Thyroid gland (tissue), 4 donors: Measurements from ENCODE around the gene SULT1A3. TPM values are rescaled to one million over a fixed set of nuclear protein-coding genes. Genes with fewer than 3 reads are reported as not detected.
"Not testable (repeated sequence)": the region's sequence is repeated elsewhere in the genome, so short reads cannot be mapped to it uniquely, and the experiment has no call there.

Experiments
- DNase-seq, 2 donors: peaks; one replicate each; pipeline ENCODE4 v3.0.0-alpha.2; 2019
- H3K27ac ChIP-seq, 3 donors: fragments of 200-600 bp; sonication (generic); 1 replicate in 2 of 3; 2 replicates in 1 of 3; pipeline ENCODE4 v1.5.1; 2016 to 2019; ENCODE audit warnings: mild to moderate bottlenecking in 1 of 3, moderate library complexity in 1 of 3
- H3K27me3 ChIP-seq: fragments of 200-600 bp; sonication (generic); one replicate; pipeline ENCODE4 v1.5.1; 2019
- H3K36me3 ChIP-seq, 2 donors: fragments of 200-600 bp; sonication (generic); one replicate each; pipeline ENCODE4 v1.5.1; 2016 to 2019
- H3K4me1 ChIP-seq, 2 donors: fragments of 200-600 bp; sonication (generic); one replicate each; pipeline ENCODE4 v1.5.1; 2017 to 2019
- H3K4me3 ChIP-seq, 3 donors: fragments of 200-600 bp; sonication (generic); replicated peaks in 1 of 3; 1 replicate in 2 of 3; 2 replicates in 1 of 3; pipeline ENCODE4 v1.5.1; 2016; ENCODE audit warnings: mild to moderate bottlenecking in 1 of 3
- H3K9me3 ChIP-seq: fragments of 200-600 bp; sonication (generic); one replicate; pipeline ENCODE4 v1.5.1; 2017
- CTCF ChIP-seq, 6 experiments: fragments of 200-600 bp in 3 of 6; fragments of 450-650 bp in 3 of 6; sonication (generic) in 3 of 6; IDR thresholded peaks; one replicate each; pipeline ENCODE4 v1.5.1; 2016 to 2019; ENCODE audit warnings: antibody characterized with exemption in 6 of 6, mild to moderate bottlenecking in 2 of 6, inconsistent platforms in 1 of 6, moderate library complexity in 1 of 6
- POLR2A ChIP-seq, 2 donors: fragments of 450-650 bp; IDR thresholded peaks; one replicate each; pipeline ENCODE4 v1.6.1; 2017; ENCODE audit warnings: antibody characterized with exemption in 2 of 2, mild to moderate bottlenecking in 2 of 2, moderate library complexity in 1 of 2
- WGBS, 2 donors: methylation state at CpG; one replicate each; pipeline ENCODE4 v1.1.5; 2017; 5-methylcytosine and 5-hydroxymethylcytosine counted together
- intact Hi-C: fragments of 100-400 bp; cut with DNase I; formaldehyde crosslinking; loops from one replicate; pipeline ENCODE4 v1.15.1; 2023
- total RNA-seq, 4 donors: library from RNA; depleted of rRNA; stranded (reverse); fragments of >200 nt; gene quantifications; one replicate each; pipeline ENCODE4 v1.2.3, GENCODE V29; 2016

SULT1A3 gene
- total RNA-seq, 4 donors from 2014 or later: 8.9 to 13.8 (median 9.8) TPM

DNA sequence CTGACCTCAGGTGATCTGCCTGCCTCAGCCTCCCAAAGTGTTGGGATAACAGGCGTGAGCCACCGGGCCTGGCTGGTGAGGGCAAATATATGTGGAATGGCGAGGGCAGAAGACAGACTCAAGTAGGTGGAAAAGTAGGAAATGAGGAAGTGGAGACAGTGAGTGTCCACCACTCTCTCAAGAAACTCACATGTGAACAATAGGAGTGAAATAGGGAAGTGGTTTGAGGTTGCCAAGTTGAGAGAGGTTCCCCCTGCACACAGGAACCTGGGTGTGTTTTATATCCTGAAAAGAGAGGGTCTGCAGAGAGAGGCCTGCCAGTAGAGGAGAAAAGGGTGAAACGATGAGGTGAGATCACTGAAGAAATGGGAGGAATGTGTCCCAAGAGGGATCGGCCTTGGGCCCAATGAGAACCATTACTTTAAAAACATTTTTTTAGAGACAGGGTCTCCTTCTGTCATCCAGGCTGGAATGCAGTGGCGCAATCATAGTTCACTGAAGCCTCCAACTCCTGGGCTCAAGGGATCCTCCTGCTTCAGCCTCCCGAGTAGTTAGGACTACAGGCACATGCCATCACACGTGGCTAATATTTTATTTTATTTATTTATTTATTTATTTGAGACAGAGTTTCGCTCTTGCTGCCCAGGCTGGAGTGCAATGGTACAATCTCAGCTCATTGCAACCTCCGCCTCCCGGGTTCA lies 32.7 kb upstream of the SULT1A3 start:
- 85 to 90% methylated on average over 11 of the region's 11 CpGs for WGBS, 2 donors

DNA sequence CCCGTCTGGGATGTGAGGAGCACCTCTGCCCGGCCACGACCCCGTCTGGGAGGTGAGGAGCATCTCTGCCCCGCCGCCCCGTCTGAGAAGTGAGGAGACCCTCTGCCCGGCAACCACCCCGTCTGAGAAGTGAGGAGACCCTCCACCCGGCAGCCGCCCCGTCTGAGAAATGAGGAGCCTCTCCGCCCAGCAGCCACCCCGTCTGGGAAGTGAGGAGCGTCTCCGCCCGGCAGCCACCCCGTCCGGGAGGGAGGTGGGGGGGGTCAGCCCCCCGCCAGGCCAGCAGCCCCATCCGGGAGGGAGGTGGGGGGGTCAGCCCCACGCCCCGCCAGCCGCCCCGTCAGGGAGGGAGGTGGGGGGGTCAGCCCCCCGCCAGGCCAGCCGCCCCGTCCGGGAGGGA lies 30.3 kb upstream of the SULT1A3 start:
- H3K9me3 ChIP-seq, DNase-seq, H3K4me1 ChIP-seq, intact Hi-C loops, H3K36me3 ChIP-seq, H3K4me3 ChIP-seq, H3K27me3 ChIP-seq, H3K27ac ChIP-seq: not testable (repeated sequence)
- WGBS, 2 donors: 73% methylated on average over 7 of the region's 29 CpGs; no CpG with 5 or more reads in 1 of the 2 donors

More for the DNA sequence above, 32.7 kb upstream of the SULT1A3 start:
- Histone ChIP-seq H3K4me1 (no peaks in the 10 kb centered on the region), H3K27ac (no peak overlapping the region), H3K27me3 (no peaks in the 10 kb centered on the region), H3K36me3 (no peaks in the 10 kb centered on the region), H3K4me3 (no peak overlapping the region), H3K9me3 (no peaks in the 10 kb centered on the region)
- intact Hi-C loops: no loop called here
- DNase-seq: no peak
- TF ChIP-seq CTCF (IDR thresholded peaks at IDR 0.05): no peak
- TF ChIP-seq POLR2A (IDR thresholded peaks at IDR 0.05): no peak

- intact Hi-C loops, DNase-seq: not testable (repeated sequence)
Observed at GRCh38 chr16:30169416-30169815, 29.6 kb upstream of the SULT1A3 start.

DNA sequence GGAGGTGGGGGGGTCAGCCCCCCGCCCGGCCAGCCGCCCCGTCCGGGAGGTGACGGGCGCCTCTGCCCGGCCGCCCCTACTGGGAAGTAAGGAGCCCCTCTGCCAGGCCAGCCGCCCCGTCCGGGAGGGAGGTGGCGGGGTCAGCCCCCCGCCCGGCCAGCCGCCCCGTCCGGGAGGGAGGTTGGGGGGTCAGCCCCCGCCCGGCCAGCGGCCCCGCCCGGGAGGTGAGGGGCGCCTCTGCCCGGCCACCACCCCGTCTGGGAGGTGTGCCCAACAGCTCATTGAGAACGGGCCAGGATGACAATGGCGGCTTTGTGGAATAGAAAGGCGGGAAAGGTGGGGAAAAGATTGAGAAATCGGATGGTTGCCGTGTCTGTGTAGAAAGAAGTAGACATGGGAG lies 28.9 kb upstream of the SULT1A3 start:
- H3K4me1 ChIP-seq, DNase-seq, H3K4me3 ChIP-seq, intact Hi-C loops, H3K27ac ChIP-seq, H3K36me3 ChIP-seq, H3K9me3 ChIP-seq, H3K27me3 ChIP-seq: not testable (repeated sequence)
- WGBS, 2 donors: 87% methylated on average over 9 of the region's 31 CpGs; no CpG with 5 or more reads in 1 of the 2 donors

More at GRCh38 chr16:30169416-30169815, 29.6 kb upstream of the SULT1A3 start:
- H3K9me3 ChIP-seq, H3K27me3 ChIP-seq, H3K27ac ChIP-seq, H3K4me3 ChIP-seq, H3K4me1 ChIP-seq, H3K36me3 ChIP-seq: not testable (repeated sequence)
- WGBS, 2 donors: no CpG with 5 or more reads among the region's 38 CpGs

DNA sequence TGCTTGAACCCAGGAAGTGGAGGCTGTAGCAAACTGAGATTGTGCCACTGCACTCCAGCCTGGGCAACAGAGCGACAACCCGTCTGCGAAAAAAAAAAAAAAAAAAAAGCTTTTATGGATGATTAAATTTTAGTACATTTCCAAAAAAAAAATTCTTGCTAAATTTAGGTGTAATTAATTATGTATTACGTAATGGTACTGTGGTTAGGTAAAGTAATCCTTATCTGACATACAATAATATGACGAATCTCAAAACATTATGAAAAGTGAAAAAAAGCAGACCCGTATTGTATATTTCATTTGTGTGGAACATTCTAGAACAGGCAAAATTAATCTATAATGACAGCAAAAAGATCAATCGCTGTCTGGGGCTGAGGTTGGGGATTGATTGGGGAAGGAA lies 26.0 kb upstream of the SULT1A3 start:
- 89 to 91% methylated on average over 7 of the region's 7 CpGs for WGBS, 2 donors
- no peak overlapping the region for H3K27ac ChIP-seq

DNA sequence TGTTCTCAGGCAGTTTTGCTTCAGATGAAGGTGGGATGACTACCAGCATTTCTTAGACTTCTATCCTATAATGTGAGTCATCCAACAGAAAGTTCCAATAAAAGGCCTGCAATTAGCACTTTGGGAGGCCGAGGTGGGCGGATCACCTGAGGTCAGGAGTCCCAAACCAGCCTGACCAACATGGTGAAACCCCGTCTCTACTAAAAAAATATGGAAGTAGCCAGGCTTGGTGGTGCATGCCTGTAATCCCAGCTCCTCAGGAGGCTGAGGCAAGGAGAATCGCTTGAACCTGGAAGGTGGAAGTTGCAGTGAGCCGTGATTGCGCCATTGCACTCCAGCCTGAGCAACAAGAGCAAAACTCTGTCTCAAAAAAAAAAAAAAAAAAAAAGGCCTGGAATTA lies 22.2 kb upstream of the SULT1A3 start:
- intact Hi-C loops, H3K27me3 ChIP-seq, H3K9me3 ChIP-seq, H3K4me3 ChIP-seq, H3K27ac ChIP-seq, H3K4me1 ChIP-seq, DNase-seq, H3K36me3 ChIP-seq: not testable (repeated sequence)
- 82 to 88% methylated on average over 6 of the region's 6 CpGs for WGBS, 2 donors

More for the DNA sequence above, 26.0 kb upstream of the SULT1A3 start:
- TF ChIP-seq POLR2A (IDR thresholded peaks at IDR 0.05) (no peak), CTCF (IDR thresholded peaks at IDR 0.05) (no peak)
- Histone ChIP-seq H3K9me3 (no peaks in the 10 kb centered on the region), H3K27me3 (no peaks in the 10 kb centered on the region), H3K4me1 (no peaks in the 10 kb centered on the region), H3K4me3 (no peak overlapping the region), H3K36me3 (no peaks in the 10 kb centered on the region)
- intact Hi-C loops: no loop called here
- DNase-seq: no peak

GRCh38 chr16:30179195-30179594 lies 19.9 kb upstream of the SULT1A3 start:
- WGBS, 2 donors: 91 to 94% methylated on average over 4 of the region's 4 CpGs
- TF ChIP-seq CTCF (IDR thresholded peaks at IDR 0.05): no peak
- TF ChIP-seq POLR2A (IDR thresholded peaks at IDR 0.05): no peak
- Histone ChIP-seq H3K27ac (no peak overlapping the region), H3K36me3 (no peaks in the 10 kb centered on the region), H3K9me3 (no peaks in the 10 kb centered on the region), H3K4me3 (no peak overlapping the region), H3K4me1 (peaks cover 10% of the 10 kb centered on the region in 2 donors), H3K27me3 (no peaks in the 10 kb centered on the region)
- intact Hi-C loops: no loop called here
- no peak for DNase-seq
